Esophagus squamous epithelium (tissue), 5 donors: ENCODE data around the gene DISP3. TPM values are rescaled to one million over a fixed set of nuclear protein-coding genes. Genes with fewer than 3 reads are reported as not detected.

Experiments used
- DNase-seq: peaks from one replicate; lab custom pipeline; 2025; lab: John Stamatoyannopoulos, UW
- H3K27ac ChIP-seq, 4 donors: fragments of 200-600 bp; sonication (generic); one replicate each; pipeline ENCODE4 v1.5.1; 2016 to 2019; ENCODE audit warnings: mild to moderate bottlenecking in 1 of 4
- H3K27me3 ChIP-seq, 4 donors: fragments of 200-600 bp; sonication (generic); 1 replicate in 3 of 4; 2 replicates in 1 of 4; pipeline versions ENCODE4 v1.5.1 to v1.6.0; 2017 to 2021; ENCODE audit warnings: antibody characterized with exemption in 1 of 4
- H3K36me3 ChIP-seq, 3 donors: fragments of 200-600 bp; sonication (generic); one replicate each; pipeline ENCODE4 v1.5.1; 2016 to 2019
- H3K4me1 ChIP-seq, 3 donors: fragments of 200-600 bp; sonication (generic); one replicate each; pipeline ENCODE4 v1.5.1; 2017 to 2019
- H3K4me3 ChIP-seq, 4 donors: fragments of 200-600 bp; sonication (generic); 1 replicate in 3 of 4; 2 replicates in 1 of 4; pipeline ENCODE4 v1.5.1; 2016 to 2019; ENCODE audit warnings: mild to moderate bottlenecking in 2 of 4, moderate library complexity in 1 of 4
- H3K9me3 ChIP-seq, 3 donors: fragments of 200-600 bp; sonication (generic); one replicate each; pipeline ENCODE4 v1.5.1; 2016 to 2019
- POLR2A ChIP-seq, 4 donors: fragments of 450-650 bp; IDR thresholded peaks; one replicate each; pipeline ENCODE4 v1.6.1; 2017; ENCODE audit warnings: antibody characterized with exemption in 4 of 4, mild to moderate bottlenecking in 4 of 4, moderate library complexity in 3 of 4
- WGBS, 2 donors: methylation state at CpG; one replicate each; pipeline ENCODE4 v1.1.5; 2018; 5-methylcytosine and 5-hydroxymethylcytosine counted together
- intact Hi-C: fragments of 100-400 bp; cut with DNase I; formaldehyde crosslinking; loops from one replicate; pipeline ENCODE4 v1.15.0; 2022
- total RNA-seq, 4 donors: library from RNA; depleted of rRNA; stranded (reverse); fragments of >200 nt; gene quantifications; one replicate each; pipeline ENCODE4 v1.1.0, GENCODE V29; 2016
- TF ChIP-seq, protein P1 (sequence below), 6 experiments: fragments of 450-650 bp in 4 of 6; fragments of 200-600 bp in 2 of 6; sonication (generic) in 2 of 6; IDR thresholded peaks; one replicate each; pipeline ENCODE4 v1.5.1; 2016 to 2019; ENCODE audit warnings: antibody characterized with exemption in 6 of 6, mild to moderate bottlenecking in 4 of 6, moderate library complexity in 4 of 6
- donor health status: DM: yes; HTN: yes; CAD: no.

DISP3 gene
- total RNA-seq, 4 donors from 2014 or later: 0.67 TPM; not detected in 3

DNA sequence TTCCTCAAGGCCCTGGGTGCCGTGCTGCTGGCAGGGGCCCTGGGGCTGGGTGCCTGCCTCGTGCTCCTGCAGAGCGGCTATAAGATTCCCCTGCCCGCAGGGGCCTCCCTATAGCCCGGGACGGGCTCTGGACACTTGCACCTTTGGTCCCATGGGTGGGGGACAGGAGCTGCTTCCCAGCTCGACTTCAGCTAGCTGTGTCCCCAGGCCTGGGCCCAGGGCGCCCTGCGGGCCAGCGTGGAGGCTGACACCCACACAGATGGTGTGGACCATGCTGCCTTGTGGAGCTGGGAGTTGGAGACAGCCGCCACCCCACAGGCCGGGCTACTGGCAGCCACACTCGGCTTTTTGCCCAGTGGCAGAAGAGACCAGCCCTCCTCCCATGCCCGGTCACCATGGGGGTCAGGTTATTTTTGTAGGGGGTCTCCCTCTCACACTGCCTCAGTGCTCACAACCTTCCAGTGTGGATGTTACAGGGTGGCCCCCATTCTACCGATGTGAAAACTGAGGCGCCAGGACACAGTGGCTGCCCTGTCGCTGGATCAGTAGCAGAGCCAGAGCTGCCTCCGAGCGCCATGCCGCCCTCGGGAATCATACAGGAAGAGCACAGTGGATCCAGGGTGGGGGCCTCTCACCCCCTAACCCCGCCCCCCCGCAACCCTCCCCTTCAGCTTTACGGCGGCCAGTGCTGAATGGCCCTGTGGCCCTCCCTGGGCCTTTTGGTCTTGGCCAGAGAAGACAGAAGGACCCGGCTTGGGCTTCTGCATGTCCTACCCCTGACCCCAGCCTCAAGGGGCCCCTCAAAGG lies 57.8 kb downstream of the DISP3 start:
- Histone ChIP-seq H3K9me3 (no peaks in the 10 kb centered on the region), H3K4me1 (no peaks in the 10 kb centered on the region), H3K27ac (no peak overlapping the region), H3K36me3 (no peaks in the 10 kb centered on the region), H3K4me3 (no peak overlapping the region), H3K27me3 (peaks cover 0 to 53% (median 0%) of the 10 kb centered on the region in 4 donors)
- TF ChIP-seq POLR2A (IDR thresholded peaks at IDR 0.05): no peak
- TF ChIP-seq, protein P1, sequence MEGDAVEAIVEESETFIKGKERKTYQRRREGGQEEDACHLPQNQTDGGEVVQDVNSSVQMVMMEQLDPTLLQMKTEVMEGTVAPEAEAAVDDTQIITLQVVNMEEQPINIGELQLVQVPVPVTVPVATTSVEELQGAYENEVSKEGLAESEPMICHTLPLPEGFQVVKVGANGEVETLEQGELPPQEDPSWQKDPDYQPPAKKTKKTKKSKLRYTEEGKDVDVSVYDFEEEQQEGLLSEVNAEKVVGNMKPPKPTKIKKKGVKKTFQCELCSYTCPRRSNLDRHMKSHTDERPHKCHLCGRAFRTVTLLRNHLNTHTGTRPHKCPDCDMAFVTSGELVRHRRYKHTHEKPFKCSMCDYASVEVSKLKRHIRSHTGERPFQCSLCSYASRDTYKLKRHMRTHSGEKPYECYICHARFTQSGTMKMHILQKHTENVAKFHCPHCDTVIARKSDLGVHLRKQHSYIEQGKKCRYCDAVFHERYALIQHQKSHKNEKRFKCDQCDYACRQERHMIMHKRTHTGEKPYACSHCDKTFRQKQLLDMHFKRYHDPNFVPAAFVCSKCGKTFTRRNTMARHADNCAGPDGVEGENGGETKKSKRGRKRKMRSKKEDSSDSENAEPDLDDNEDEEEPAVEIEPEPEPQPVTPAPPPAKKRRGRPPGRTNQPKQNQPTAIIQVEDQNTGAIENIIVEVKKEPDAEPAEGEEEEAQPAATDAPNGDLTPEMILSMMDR (IDR thresholded peaks at IDR 0.05): no peak
- no peak for DNase-seq
- WGBS, 2 donors: 40 to 92% methylated on average over 1 to 4 of the region's 26 CpGs
- intact Hi-C loops: no loop called here

DNA sequence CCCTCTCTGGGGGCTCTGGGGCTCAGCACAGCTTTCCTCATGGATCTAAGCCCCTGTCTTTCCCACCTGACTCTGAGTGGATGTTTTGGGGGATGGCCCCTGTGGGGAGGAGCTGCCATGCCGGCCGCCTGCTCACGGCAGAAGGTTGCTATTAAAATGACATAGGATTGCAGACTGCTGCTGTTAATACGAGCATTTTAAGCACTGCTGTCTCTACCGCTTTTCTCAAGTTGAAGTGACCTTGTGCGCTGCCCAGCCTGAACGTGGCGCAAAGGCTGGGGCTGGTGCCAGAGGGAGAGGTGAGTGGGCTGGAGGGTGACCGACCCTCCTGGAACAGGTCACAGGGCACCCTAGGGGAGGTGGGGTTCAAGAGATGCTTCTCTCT lies 58.4 kb downstream of the DISP3 start:
- H3K36me3 ChIP-seq: no peaks in the 10 kb centered on the region
- H3K27me3 ChIP-seq: peaks cover 0 to 53% (median 0%) of the 10 kb centered on the region in 4 donors
- H3K4me1 ChIP-seq: no peaks in the 10 kb centered on the region
- no peak for TF ChIP-seq POLR2A (IDR thresholded peaks at IDR 0.05)
- TF ChIP-seq, protein P1 (IDR thresholded peaks at IDR 0.05): no peak
- H3K4me3 ChIP-seq: no peak overlapping the region
- DNase-seq: no peak
- no peaks in the 10 kb centered on the region for H3K9me3 ChIP-seq
- WGBS, 2 donors: 70% methylated on average over 8 of the region's 9 CpGs; no CpG with 5 or more reads in 1 of the 2 donors
- H3K27ac ChIP-seq: no peak overlapping the region
- intact Hi-C loops: no loop called here

DNA sequence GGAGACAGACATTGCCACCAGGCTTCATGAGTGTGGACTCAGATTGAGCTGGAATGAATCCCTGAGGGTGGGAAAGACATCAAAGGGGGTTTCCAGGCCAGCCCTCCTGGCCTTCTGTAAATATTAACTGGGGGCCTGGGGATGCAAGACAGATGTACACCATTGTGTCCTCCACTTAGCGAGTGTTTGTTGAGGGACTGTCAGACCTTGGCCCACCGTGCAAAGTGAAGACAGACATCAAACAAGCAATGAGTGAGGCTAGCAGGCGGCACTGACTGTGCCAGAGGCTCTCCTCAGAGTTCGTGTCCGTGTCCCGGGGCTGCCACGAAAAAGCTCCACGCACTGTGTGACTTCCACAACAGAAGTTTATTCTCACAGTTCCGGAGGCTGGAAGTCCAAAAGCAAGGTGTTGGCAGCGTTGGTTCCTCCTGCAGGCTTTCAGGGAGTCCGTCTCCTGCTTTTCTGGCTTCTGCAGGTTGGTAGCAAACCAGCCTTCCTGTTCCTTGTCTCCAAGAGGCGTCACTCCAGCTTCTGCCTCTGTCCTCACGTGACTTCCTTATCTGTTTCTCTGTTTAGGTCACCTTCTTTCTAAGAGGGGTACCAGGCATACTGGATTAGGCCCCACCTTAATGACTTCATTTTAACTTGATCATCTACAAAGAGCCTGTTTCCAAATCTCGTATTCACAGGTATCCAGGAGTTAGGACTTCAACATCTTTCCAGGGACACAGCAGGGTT lies 59.1 kb downstream of the DISP3 start:
- Histone ChIP-seq H3K27me3 (peaks cover 0 to 59% (median 0%) of the 10 kb centered on the region in 4 donors), H3K36me3 (no peaks in the 10 kb centered on the region), H3K27ac (no peak overlapping the region), H3K9me3 (no peaks in the 10 kb centered on the region), H3K4me3 (no peak overlapping the region), H3K4me1 (no peaks in the 10 kb centered on the region)
- intact Hi-C loops: no loop called here
- DNase-seq: no peak
- WGBS, 2 donors: 66 to 75% methylated on average over 6 to 12 of the region's 14 CpGs
- TF ChIP-seq, protein P1 (IDR thresholded peaks at IDR 0.05): no peak
- TF ChIP-seq POLR2A (IDR thresholded peaks at IDR 0.05): no peak

DNA sequence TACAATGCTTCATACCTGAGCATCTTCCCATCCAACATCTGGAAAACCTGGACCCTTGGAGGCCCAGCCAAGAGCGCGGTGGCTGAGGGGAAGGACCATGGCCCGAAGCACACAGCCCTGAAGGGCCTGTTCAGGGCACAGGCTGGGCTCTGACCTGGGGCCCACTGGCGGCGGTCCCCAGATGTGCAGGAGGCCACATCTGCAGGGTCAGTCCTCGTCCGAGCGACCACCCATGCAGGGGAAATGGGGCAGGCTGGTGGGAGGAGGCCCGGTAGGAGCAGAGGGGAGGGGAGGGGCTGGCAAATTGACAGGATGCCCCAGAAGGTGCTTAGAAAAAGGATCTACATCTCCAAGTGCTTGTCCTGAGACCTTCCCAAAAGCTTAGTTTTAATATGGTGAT lies 59.9 kb downstream of the DISP3 start:
- intact Hi-C loops: no loop called here
- no peaks in the 10 kb centered on the region for H3K4me1 ChIP-seq
- peaks cover 0 to 67% (median 0%) of the 10 kb centered on the region in 4 donors for H3K27me3 ChIP-seq
- 45 to 76% methylated on average over 4 to 9 of the region's 9 CpGs for WGBS, 2 donors
- TF ChIP-seq, protein P1 (IDR thresholded peaks at IDR 0.05): no peak
- TF ChIP-seq POLR2A (IDR thresholded peaks at IDR 0.05): no peak
- H3K36me3 ChIP-seq: no peaks in the 10 kb centered on the region
- H3K4me3 ChIP-seq: no peak overlapping the region
- H3K9me3 ChIP-seq: no peaks in the 10 kb centered on the region
- no peak overlapping the region for H3K27ac ChIP-seq
- no peak for DNase-seq
